Measurements from ENCODE around the gene SPTBN1. TPM values are rescaled to one million over a fixed set of nuclear protein-coding genes. Genes with fewer than 3 reads are reported as not detected.

The SPTBN1 gene
- total and polyA plus RNA-seq, 9 of the 15 experiments (the other 6 are each of a cell fraction or from before 2014, with no cell fraction given), result 8.9 to 66.8 (median 31.4) TPM

DNA sequence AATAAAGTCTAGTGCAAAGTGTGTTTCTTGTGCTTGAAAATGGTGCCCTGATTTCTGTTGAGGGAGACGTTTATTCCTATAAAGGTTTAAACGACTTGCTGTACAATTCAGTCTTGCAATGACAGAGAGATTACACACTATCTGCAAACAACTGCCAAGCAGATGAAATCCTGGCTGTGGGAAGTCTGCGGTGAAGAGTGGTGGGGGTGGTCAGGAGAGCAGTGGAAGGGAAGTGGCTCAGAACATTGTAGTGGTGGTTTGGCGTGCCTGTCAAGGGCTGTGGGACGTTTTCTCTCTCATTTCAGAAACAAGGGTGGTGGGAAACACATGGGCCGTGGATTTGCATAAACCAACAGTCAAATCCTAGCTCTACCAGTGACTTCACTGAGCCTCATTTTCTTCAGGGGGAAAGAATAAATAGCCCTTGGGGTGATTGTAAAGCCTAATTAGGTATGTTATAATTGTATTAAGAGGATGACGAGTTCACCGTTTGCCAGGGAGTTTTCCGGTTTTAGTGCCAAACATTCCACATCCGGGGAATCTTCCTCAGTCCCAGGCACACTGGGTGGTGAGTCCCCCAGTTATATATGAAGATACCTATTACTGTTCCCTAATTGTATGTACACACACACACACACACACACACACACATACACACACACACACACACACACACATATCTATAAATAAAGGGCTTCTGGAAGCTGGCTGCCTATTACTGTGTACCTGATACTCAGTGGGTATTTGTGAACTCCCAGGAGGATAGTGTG lies 115.0 kb downstream of the SPTBN1 start (continued):
- TF ChIP-seq, protein P1, sequence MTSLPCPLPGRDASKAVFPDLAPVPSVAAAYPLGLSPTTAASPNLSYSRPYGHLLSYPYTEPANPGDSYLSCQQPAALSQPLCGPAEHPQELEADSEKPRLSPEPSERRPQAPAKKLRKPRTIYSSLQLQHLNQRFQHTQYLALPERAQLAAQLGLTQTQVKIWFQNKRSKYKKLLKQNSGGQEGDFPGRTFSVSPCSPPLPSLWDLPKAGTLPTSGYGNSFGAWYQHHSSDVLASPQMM (CRISPR knock-in tag; IDR thresholded peaks at IDR 0.05), result no peak
- TF ChIP-seq FOXM1 (IDR thresholded peaks at IDR 0.05; ENCODE audit: low read depth), result peak; percentile 53; the same call in 1 of the 2 replicates
- TF ChIP-seq FOXM1 (CRISPR knock-in tag; IDR thresholded peaks at IDR 0.05; ENCODE audit: low read depth), result no peak
- no peak for TF ChIP-seq CHD1 (IDR thresholded peaks at IDR 0.05; ENCODE audit: low read length)
- no peak for TF ChIP-seq ZNF444 (CRISPR knock-in tag; IDR thresholded peaks at IDR 0.05)
- TF ChIP-seq SIRT6 (IDR thresholded peaks at IDR 0.05; ENCODE audit: low read depth, low read length), result no peak
- no peak for TF ChIP-seq NFYB (IDR thresholded peaks at IDR 0.05; ENCODE audit: extremely low read depth, insufficient read length)
- peak; percentile 47; the same call in 1 of the 2 replicates for TF ChIP-seq ETV1 (tag; conservative IDR thresholded peaks at IDR 0.05; ENCODE audit: low read depth)
- TF ChIP-seq STAT5A (IDR thresholded peaks at IDR 0.05; ENCODE audit: borderline replicate concordance, low read length), result no peak; the same call in 1 of the 2 replicates
- no peak for TF ChIP-seq PHF8 (IDR thresholded peaks at IDR 0.05; ENCODE audit: borderline replicate concordance, low read length)
- no peak for TF ChIP-seq CSDE1 (IDR thresholded peaks at IDR 0.05)
- TF ChIP-seq, protein P2, sequence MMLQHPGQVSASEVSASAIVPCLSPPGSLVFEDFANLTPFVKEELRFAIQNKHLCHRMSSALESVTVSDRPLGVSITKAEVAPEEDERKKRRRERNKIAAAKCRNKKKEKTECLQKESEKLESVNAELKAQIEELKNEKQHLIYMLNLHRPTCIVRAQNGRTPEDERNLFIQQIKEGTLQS (IDR thresholded peaks at IDR 0.05), result no peak
- TF ChIP-seq, protein P2 (CRISPR knock-in tag; conservative IDR thresholded peaks at IDR 0.05), result no peak
- TF ChIP-seq CHCHD3 (CRISPR knock-in tag; IDR thresholded peaks at IDR 0.05), result no peak
- no peak for TF ChIP-seq NR2C1 (IDR thresholded peaks at IDR 0.05)
- no peak for TF ChIP-seq NR2C1 (tag; IDR thresholded peaks at IDR 0.05)
- TF ChIP-seq, protein P3, sequence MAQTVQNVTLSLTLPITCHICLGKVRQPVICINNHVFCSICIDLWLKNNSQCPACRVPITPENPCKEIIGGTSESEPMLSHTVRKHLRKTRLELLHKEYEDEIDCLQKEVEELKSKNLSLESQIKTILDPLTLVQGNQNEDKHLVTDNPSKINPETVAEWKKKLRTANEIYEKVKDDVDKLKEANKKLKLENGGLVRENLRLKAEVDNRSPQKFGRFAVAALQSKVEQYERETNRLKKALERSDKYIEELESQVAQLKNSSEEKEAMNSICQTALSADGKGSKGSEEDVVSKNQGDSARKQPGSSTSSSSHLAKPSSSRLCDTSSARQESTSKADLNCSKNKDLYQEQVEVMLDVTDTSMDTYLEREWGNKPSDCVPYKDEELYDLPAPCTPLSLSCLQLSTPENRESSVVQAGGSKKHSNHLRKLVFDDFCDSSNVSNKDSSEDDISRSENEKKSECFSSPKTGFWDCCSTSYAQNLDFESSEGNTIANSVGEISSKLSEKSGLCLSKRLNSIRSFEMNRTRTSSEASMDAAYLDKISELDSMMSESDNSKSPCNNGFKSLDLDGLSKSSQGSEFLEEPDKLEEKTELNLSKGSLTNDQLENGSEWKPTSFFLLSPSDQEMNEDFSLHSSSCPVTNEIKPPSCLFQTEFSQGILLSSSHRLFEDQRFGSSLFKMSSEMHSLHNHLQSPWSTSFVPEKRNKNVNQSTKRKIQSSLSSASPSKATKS (CRISPR knock-in tag; IDR thresholded peaks at IDR 0.05), result no peak
- peak; percentile 87 for TF ChIP-seq TEAD4 (IDR thresholded peaks at IDR 0.05; ENCODE audit: low read length)
- no peak for TF ChIP-seq TEAD4 (CRISPR knock-in tag; IDR thresholded peaks at IDR 0.05; ENCODE audit: borderline replicate concordance)
- TF ChIP-seq, protein P4, sequence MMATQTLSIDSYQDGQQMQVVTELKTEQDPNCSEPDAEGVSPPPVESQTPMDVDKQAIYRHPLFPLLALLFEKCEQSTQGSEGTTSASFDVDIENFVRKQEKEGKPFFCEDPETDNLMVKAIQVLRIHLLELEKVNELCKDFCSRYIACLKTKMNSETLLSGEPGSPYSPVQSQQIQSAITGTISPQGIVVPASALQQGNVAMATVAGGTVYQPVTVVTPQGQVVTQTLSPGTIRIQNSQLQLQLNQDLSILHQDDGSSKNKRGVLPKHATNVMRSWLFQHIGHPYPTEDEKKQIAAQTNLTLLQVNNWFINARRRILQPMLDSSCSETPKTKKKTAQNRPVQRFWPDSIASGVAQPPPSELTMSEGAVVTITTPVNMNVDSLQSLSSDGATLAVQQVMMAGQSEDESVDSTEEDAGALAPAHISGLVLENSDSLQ (IDR thresholded peaks at IDR 0.05), result peak; percentile 96
- TF ChIP-seq, protein P5, sequence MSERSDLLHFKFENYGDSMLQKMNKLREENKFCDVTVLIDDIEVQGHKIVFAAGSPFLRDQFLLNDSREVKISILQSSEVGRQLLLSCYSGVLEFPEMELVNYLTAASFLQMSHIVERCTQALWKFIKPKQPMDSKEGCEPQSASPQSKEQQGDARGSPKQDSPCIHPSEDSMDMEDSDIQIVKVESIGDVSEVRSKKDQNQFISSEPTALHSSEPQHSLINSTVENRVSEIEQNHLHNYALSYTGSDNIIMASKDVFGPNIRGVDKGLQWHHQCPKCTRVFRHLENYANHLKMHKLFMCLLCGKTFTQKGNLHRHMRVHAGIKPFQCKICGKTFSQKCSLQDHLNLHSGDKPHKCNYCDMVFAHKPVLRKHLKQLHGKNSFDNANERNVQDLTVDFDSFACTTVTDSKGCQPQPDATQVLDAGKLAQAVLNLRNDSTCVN (CRISPR knock-in tag; IDR thresholded peaks at IDR 0.05), result no peak
- TF ChIP-seq, protein P6, sequence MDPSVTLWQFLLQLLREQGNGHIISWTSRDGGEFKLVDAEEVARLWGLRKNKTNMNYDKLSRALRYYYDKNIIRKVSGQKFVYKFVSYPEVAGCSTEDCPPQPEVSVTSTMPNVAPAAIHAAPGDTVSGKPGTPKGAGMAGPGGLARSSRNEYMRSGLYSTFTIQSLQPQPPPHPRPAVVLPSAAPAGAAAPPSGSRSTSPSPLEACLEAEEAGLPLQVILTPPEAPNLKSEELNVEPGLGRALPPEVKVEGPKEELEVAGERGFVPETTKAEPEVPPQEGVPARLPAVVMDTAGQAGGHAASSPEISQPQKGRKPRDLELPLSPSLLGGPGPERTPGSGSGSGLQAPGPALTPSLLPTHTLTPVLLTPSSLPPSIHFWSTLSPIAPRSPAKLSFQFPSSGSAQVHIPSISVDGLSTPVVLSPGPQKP (CRISPR knock-in tag; IDR thresholded peaks at IDR 0.05), result no peak

All from K562 (cell line).